Measurements from ENCODE around the gene DHDH.

The DHDH gene

GRCh38 chr19:48975947-48976847, 42.7 kb downstream of the DHDH start:
- DNase-seq (ENCODE audit: low read depth): peak; percentile 65
- H3K4me3 ChIP-seq (ENCODE audit: low read depth, low read length): no peak overlapping the region
- no peak for TF ChIP-seq CTCF (IDR thresholded peaks at IDR 0.05; ENCODE audit: insufficient read depth, low read depth, low read length, missing control alignments)

GRCh38 chr19:48977061-48977460, 43.6 kb downstream of the DHDH start:
- no peak overlapping the region for H3K4me3 ChIP-seq (ENCODE audit: low read depth, low read length)
- DNase-seq (ENCODE audit: low read depth): no peak
- no peak for TF ChIP-seq CTCF (IDR thresholded peaks at IDR 0.05; ENCODE audit: insufficient read depth, low read depth, low read length, missing control alignments)

GRCh38 chr19:48982280-48982679, 48.8 kb downstream of the DHDH start:
- no peak overlapping the region for H3K4me3 ChIP-seq (ENCODE audit: low read depth, low read length)
- DNase-seq (ENCODE audit: low read depth): no peak
- no peak for TF ChIP-seq CTCF (IDR thresholded peaks at IDR 0.05; ENCODE audit: insufficient read depth, low read depth, low read length, missing control alignments)

GRCh38 chr19:48985711-48986110, 52.2 kb downstream of the DHDH start:
- H3K4me3 ChIP-seq (ENCODE audit: low read depth, low read length): no peak overlapping the region
- TF ChIP-seq CTCF (IDR thresholded peaks at IDR 0.05; ENCODE audit: insufficient read depth, low read depth, low read length, missing control alignments): no peak
- no peak for DNase-seq (ENCODE audit: low read depth)

- no peak for DNase-seq (ENCODE audit: low read depth)
- no peak for TF ChIP-seq CTCF (IDR thresholded peaks at IDR 0.05; ENCODE audit: insufficient read depth, low read depth, low read length, missing control alignments)
- H3K4me3 ChIP-seq (ENCODE audit: low read depth, low read length): no peak overlapping the region
Observed at GRCh38 chr19:48986211-48986610, 52.7 kb downstream of the DHDH start.

- DNase-seq (ENCODE audit: low read depth): no peak
- no peak overlapping the region for H3K4me3 ChIP-seq (ENCODE audit: low read depth, low read length)
Observed at GRCh38 chr19:48987323-48987722, 53.8 kb downstream of the DHDH start.

More at GRCh38 chr19:48987323-48987722, 53.8 kb downstream of the DHDH start:
- TF ChIP-seq CTCF (IDR thresholded peaks at IDR 0.05; ENCODE audit: insufficient read depth, low read depth, low read length, missing control alignments): no peak

Measured in GM12865 (cell line).